ENCODE results near the gene MEGF9.
A peak's percentile ranks its signal among the peaks of the same experiment; 100 is the strongest.
"Not testable (repeated sequence)": the region's sequence is repeated elsewhere in the genome, so short reads cannot be mapped to it uniquely, and the experiment has no call there.

Gene MEGF9

GRCh38 chr9:120654272-120654671 is 60.0 kb downstream of the MEGF9 start:
- DNase-seq: no peak

GRCh38 chr9:120653762-120654161 is 60.5 kb downstream of the MEGF9 start:
- DNase-seq: no peak

GRCh38 chr9:120652934-120653333 is 61.3 kb downstream of the MEGF9 start:
- DNase-seq: no peak

DNA sequence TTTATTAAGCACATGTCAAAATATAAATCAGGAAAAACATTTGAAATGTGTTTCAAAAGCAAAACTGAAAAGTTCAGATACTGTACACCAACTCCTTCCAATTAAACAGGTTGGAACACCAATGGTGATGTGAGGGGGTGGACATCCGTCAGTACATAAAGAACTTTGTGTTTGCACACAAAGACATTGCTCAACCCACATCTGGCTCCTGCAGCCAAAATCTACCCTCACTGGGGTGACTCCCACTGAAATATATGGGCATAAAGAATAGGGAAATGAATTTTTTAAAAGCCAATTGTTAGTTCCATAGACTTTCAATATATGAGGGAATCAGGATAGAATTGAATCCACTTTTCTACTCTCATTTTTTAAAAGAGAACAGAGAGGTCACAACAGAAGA is 63.9 kb downstream of the MEGF9 start:
- DNase-seq: no peak

GRCh38 chr9:120648581-120649197 is 65.6 kb downstream of the MEGF9 start:
- DNase-seq: no peak

DNA sequence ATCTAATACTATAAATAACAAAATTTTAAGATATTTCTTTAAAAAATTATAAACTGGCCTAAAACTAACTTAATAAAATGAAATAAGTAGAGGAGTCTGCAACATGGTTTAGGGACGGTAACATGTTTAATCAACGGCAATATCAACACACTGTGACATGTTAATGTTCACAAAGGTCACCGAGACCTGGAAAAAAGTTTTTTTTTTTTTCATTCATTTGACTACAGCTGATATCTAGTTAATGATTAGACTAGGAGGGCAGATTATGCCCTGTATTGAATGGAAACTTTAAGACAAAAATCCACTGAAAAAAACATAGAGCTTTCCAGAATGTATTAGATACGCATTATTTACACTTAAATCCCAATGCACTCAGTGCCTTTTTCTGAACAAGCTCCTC is 67.3 kb downstream of the MEGF9 start:
- DNase-seq: no peak

DNA sequence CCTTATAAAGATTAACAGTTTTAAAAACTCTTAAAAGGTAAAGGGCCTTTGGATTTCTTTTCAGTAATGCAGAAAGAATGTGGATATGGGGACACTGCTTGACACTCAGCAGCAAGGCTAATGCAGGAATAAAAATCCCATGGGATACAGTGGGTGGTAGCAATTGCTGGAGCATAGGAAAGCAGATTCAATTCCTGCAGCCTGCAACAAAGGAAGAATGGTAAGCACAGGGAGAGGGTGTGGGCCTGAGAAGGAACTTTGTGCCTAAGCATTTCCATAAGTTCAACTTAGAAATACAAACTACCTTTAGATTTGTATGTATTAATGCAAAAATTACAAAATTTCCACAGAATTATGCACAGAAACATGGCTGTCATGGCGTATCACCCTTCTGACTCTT is 68.5 kb downstream of the MEGF9 start:
- no peak for DNase-seq

DNA sequence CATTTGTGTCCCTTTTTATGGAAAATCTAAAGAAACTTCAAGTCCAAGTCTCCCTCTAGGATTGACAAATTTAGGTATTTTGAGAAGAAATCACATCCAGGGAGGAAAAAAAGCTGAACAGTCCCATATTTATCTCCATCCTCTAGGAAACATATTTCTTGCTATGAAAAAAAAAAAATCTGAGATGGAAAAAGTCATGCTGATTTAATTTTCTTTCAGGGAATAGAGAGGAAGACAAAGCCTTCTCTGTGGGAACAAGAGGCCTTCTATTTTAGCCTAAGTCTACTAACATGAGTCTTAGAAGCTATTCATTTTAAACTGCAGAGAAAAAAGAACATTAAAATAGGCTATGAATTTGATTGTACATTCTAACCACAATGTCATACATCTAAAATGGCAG is 71.2 kb downstream of the MEGF9 start:
- DNase-seq: no peak

- DNase-seq: no peak
These were observed 72.0 kb downstream of the MEGF9 start for GRCh38 chr9:120642129-120642770.

DNA sequence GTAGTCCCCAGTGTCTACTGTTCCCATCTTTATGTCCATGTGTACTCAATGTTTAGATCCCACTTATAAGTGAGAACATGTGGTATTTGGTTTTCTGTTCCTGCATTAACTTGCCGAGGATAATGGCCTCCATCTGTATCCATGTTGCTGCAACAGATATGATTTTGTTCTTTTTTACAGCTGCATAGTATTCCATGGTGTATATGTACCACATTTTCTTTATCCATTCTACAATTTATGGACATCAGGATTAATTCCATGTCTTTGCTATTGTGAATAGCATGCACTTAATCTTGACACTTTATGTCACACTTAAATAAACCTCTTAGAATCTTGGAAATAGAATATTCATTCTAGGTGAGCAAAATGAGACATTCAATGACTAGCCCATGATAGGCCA is 73.4 kb downstream of the MEGF9 start:
- DNase-seq: not testable (repeated sequence)

DNA sequence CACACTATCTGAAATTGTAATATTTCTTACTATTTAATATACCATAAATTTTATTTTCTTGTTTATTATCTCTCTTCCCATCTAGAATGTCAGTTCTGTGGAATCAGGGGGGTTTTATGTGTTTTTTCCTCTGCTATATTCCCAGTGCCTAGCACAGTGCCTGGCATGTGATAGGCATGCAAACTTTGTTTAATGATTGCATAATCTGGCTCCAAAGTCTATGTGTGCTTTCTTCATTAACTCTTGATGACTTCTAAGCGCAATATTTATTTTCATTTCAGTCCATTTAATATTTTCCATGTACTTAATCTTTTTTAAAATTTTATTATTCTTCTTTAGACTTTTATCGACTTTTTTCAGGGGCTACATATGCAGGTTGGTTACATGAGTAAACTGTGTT is 73.9 kb downstream of the MEGF9 start:
- no peak for DNase-seq

DNA sequence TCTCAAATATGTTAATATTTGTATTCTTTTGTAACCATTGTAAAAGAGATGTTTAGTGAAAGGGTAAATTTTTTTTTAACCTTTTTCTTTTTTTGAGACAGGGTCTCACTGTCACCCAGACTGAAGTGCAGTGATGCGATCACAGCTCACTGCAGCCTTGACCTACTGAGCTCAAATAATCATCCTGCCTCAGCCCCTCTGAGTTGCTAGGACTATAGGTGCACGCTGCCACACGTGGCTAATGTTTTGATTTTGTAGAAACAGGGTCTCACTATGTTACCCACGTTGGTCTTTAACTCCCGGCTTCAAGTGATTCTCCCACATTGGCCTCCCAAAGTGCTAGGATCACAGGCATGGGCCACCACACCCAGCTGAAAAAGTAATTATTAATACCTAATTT is 76.4 kb downstream of the MEGF9 start:
- no peak for DNase-seq

- no peak for DNase-seq
These were observed 77.9 kb downstream of the MEGF9 start for GRCh38 chr9:120636194-120636957.

GRCh38 chr9:120635011-120635410 is 79.3 kb downstream of the MEGF9 start:
- DNase-seq: no peak

- no peak for DNase-seq
These were observed 83.9 kb downstream of the MEGF9 start for GRCh38 chr9:120630333-120630732.

DNA sequence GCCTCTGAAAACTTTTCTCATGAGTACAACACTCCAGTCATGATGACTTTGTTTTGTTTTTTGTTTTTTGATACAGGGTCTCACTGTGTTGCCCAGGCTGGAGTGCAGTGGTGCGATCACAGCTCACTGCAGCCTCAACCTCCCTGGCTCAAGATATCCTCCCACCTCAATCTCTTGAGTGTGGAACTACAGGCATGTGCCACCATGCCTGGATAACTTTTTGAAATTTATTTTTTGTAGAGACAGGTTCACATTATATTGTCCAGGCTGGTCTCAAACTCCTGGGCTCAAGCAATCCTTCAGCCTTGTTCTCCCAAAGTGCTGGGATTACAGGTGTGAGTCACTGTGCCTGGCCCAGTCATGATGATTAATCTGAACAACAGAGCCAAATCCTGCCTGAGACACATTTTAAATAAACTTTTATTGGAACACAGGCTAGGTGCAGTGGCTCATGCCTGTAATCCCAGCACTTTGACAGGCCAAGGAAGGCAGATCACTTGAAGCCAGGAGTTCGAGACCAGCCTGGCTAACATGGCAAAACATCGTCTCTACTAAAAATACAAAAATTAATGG is 85.3 kb downstream of the MEGF9 start:
- peak; percentile 37 for DNase-seq

DNA sequence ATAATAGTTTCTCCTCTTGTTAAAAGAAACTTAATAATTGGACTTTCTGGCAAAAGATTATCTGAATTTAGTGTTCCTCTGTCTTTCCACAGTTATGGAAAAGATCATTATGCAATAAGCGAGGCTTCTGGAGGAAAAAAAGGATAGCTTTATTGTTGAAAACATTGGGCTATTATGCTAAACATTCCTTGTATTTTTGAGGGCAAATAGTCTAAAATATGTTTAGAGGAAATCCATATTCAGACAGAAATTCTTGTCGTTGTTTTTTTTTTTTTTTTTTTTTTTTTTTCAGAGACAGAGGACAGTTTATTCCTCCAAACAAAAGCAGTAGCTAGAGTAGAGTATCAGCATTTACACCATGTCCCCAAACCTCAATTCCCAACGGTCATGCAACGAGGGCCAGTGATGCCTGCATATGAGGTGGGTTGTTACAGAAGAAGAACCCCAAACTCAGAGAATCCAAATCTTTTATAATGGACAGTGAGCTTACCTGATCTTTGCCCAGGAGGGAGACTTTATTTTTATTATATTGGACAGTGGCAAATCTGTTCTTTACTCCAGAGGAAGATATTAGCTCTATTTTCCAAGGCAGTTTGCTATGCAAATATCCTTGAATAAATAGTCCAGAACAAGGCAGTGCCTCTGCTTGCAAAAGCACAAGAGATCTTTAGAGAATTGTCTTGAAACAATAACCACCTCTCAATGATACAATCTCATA is 85.9 kb downstream of the MEGF9 start:
- no peak for DNase-seq

- DNase-seq: no peak
These were observed 87.2 kb downstream of the MEGF9 start for GRCh38 chr9:120627073-120627472.

DNA sequence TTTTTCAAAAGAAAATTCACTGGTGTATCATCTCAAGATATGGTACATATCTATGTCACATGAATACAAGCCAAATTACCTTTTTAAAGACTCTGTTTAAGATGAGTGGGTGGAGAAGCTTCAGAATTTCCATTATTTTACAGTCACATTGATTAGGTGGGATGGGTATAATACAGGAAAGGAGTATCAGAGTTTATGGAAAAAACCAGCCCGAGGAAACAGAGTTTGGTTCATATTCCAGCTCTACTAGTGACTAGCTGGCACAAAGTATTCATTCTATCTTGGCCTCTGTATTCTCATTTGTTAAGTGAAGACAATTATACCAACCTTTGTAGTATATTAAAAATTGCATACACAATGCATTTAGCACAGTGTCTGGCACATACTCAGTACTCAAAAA is 87.8 kb downstream of the MEGF9 start:
- no peak for DNase-seq

- peak; percentile 11 for DNase-seq
These were observed 89.0 kb downstream of the MEGF9 start for GRCh38 chr9:120625222-120625621.

- no peak for DNase-seq
These were observed 91.5 kb downstream of the MEGF9 start for GRCh38 chr9:120622790-120623189.

DNA sequence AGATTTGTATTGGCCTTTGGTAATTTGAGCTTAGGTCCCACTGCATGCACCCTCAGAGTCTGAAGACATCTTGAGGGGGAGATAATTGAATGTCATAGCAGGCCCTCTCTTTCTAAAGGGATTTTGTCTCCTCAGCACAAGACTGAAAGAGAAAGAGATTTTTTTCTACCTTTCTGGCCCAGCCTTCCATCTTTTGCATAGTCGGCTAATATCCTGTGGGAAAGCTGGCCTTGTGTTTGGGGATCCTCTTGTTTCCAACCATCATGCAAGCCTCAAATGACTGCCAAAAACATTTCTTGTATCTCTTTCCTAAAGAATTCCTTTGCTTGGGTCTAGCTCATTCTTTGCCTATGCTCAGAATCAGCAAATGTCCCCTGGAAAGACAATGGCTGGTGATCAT is 92.3 kb downstream of the MEGF9 start:
- no peak for DNase-seq

All from fibroblast of upper back skin (primary cell).